KBM-7 (cell line): Measurements from ENCODE around the gene MAP3K5.
"Not testable (repeated sequence)": the region's sequence is repeated elsewhere in the genome, so short reads cannot be mapped to it uniquely, and the experiment has no call there.

ENCODE experiments used
- DNase-seq: peaks from one replicate; pipeline ENCODE4 v3.0.0-alpha.2; 2015
- in situ Hi-C: fragments of 300-500 bp; cut with MboI; formaldehyde crosslinking; loops from 2 replicates; pipeline ENCODE4 v1.14.3; 2020; ENCODE audit warnings: low sequenced_read_pairs, low pct_unique_long_range_greater_than_20kb, mixed read lengths

Gene MAP3K5

GRCh38 chr6:136607932-136608772 lies 184.1 kb downstream of the MAP3K5 start:
- in situ Hi-C loops: no loop called here

GRCh38 chr6:136607204-136607931 lies 184.9 kb downstream of the MAP3K5 start:
- in situ Hi-C loops: no loop called here

More at GRCh38 chr6:136607932-136608772, 184.1 kb downstream of the MAP3K5 start:
- DNase-seq: peak; percentile 81

GRCh38 chr6:136604928-136605510 lies 187.3 kb downstream of the MAP3K5 start:
- in situ Hi-C loops: no loop called here
- DNase-seq: no peak

More at GRCh38 chr6:136607204-136607931, 184.9 kb downstream of the MAP3K5 start:
- no peak for DNase-seq

- no peak for DNase-seq
- in situ Hi-C loops: no loop called here
Measured at GRCh38 chr6:136604328-136604825, 187.9 kb downstream of the MAP3K5 start.

- no peak for DNase-seq
- in situ Hi-C loops: no loop called here
Measured at GRCh38 chr6:136600818-136601217, 191.5 kb downstream of the MAP3K5 start.

GRCh38 chr6:136599329-136600011 lies 192.8 kb downstream of the MAP3K5 start:
- in situ Hi-C loops: no loop called here
- no peak for DNase-seq

GRCh38 chr6:136598048-136598447 lies 194.2 kb downstream of the MAP3K5 start:
- no peak for DNase-seq
- in situ Hi-C loops: no loop called here

- no peak for DNase-seq
- in situ Hi-C loops: no loop called here
Measured at GRCh38 chr6:136594671-136595070, 197.6 kb downstream of the MAP3K5 start.

- in situ Hi-C loops: no loop called here
- peak; percentile 88 for DNase-seq
Measured at GRCh38 chr6:136593748-136594490, 198.4 kb downstream of the MAP3K5 start.

GRCh38 chr6:136592930-136593673 lies 199.2 kb downstream of the MAP3K5 start:
- no peak for DNase-seq
- in situ Hi-C loops: no loop called here

- no peak for DNase-seq
- in situ Hi-C loops: no loop called here
Measured at GRCh38 chr6:136591617-136592016, 200.7 kb downstream of the MAP3K5 start.

- DNase-seq, in situ Hi-C loops: not testable (repeated sequence)
Measured at GRCh38 chr6:136590846-136591245, 201.4 kb downstream of the MAP3K5 start.

GRCh38 chr6:136587527-136587926 lies 204.8 kb downstream of the MAP3K5 start:
- no peak for DNase-seq
- in situ Hi-C loops: no loop called here

- no peak for DNase-seq
- in situ Hi-C loops: no loop called here
Measured at GRCh38 chr6:136586295-136586694, 206.0 kb downstream of the MAP3K5 start.

GRCh38 chr6:136585523-136585922 lies 206.8 kb downstream of the MAP3K5 start:
- DNase-seq, in situ Hi-C loops: not testable (repeated sequence)

- in situ Hi-C loops, DNase-seq: not testable (repeated sequence)
Measured at GRCh38 chr6:136584290-136584689, 208.0 kb downstream of the MAP3K5 start.

GRCh38 chr6:136582711-136583471 lies 209.4 kb downstream of the MAP3K5 start:
- DNase-seq: peak; percentile 24
- in situ Hi-C loops: no loop called here
